ENCODE data around the gene MRPL49.

- no peak for TF ChIP-seq CTCF (IDR thresholded peaks at IDR 0.05)
- no peak for TF ChIP-seq POLR2A (IDR thresholded peaks at IDR 0.05)
- TF ChIP-seq EP300 (IDR thresholded peaks at IDR 0.05), result no peak
These were observed 34.9 kb upstream of the MRPL49 start for GRCh38 chr11:65087216-65087615.
